ENCODE data around the gene RBM24. TPM values are rescaled to one million over a fixed set of nuclear protein-coding genes. Genes with fewer than 3 reads are reported as not detected.

The RBM24 gene
- total and polyA plus RNA-seq, 2 of the 13 experiments (the other 11 are each of a cell fraction or from before 2014, with no cell fraction given) = 1.5 to 14.2 TPM

GRCh38 chr6:17233531-17233930 lies 47.6 kb upstream of the RBM24 start:
- H3K4me2 ChIP-seq (ENCODE audit: low read depth, low read length) = no peak overlapping the region
- H3K27ac ChIP-seq (ENCODE audit: extremely low read length, insufficient read depth, low read length) = no peak overlapping the region
- 6% methylated on average over 2 of the region's 2 CpGs for WGBS (ENCODE audit: low lambda C conversion rate)
- no TSS peak for BruUV-seq (replicated peaks)
- FAIRE-seq (no peak), ATAC-seq (peak; percentile 81), DNase-seq (ENCODE audit: low spot score) (peak; percentile 12)
- POLR2A ChIA-PET = no interaction called here
- H3K4me3 ChIP-seq (replicated peaks in 1 of 3; ENCODE audit: insufficient read depth in 1 of 3, low read depth in 2 of 3, low read length in 3 of 3) = no peak overlapping the region
- no peaks in the 10 kb centered on the region for H3K9me3 ChIP-seq (ENCODE audit: low read length)
- no peaks in the 10 kb centered on the region for H4K20me1 ChIP-seq (ENCODE audit: insufficient read depth, low read length)
- CTCF ChIA-PET (ENCODE audit: low intra/inter-chr PET ratio, low total read pairs) = no interaction called here
- no peak overlapping the region for H2AFZ ChIP-seq (ENCODE audit: low read length)
- intact Hi-C loops (cut with micrococcal nuclease; ENCODE audit: unreplicated experiment) (no loop called here), in situ Hi-C loops (cut with HindIII; ENCODE audit: extremely low pct_ligation_motif_present, low pct_unique_long_range_greater_than_20kb) (no loop called here)
- 0 out of 5 replicates have a peak, but pooled peaks cover 0 to 4% of the 10 kb centered on the region in 2 experiments for H3K27me3 ChIP-seq (ENCODE audit: control insufficient read depth in 1 of 2, insufficient read depth in 2 of 2, low read length in 2 of 2)
- no peaks in the 10 kb centered on the region for H3K4me1 ChIP-seq (ENCODE audit: insufficient read depth, low read length)
- H3K9ac ChIP-seq (ENCODE audit: insufficient read depth, low read depth, low read length) = no peak overlapping the region
- no peaks in the 10 kb centered on the region for H3K36me3 ChIP-seq (replicated peaks in 1 of 2; ENCODE audit: control insufficient read depth in 1 of 2, insufficient read depth in 2 of 2, low read length in 2 of 2)
- TF ChIP-seq GABPA (IDR thresholded peaks at IDR 0.05; ENCODE audit: low read depth, low read length) (no peak), GABPA (CRISPR knock-in tag; IDR thresholded peaks at IDR 0.05; ENCODE audit: low read depth) (no peak), TFAP4 (IDR thresholded peaks at IDR 0.05; ENCODE audit: borderline replicate concordance, low read depth) (peak; percentile 55; the same call in 1 of the 2 replicates), ZNF263 (CRISPR knock-in tag; IDR thresholded peaks at IDR 0.05) (0 out of 2 replicates have a peak, but pooled peaks have one; percentile 26), MYC (CRISPR knock-in tag; IDR thresholded peaks at IDR 0.05; ENCODE audit: borderline replicate concordance) (0 out of 2 replicates have a peak, but pooled peaks have one; percentile 20), ZNF816 (CRISPR knock-in tag; IDR thresholded peaks at IDR 0.05; ENCODE audit: borderline replicate concordance) (no peak), NFE2 (CRISPR knock-in tag; IDR thresholded peaks at IDR 0.05) (peak; percentile 50; the same call in 1 of the 2 replicates), FOSL2 (CRISPR knock-in tag; IDR thresholded peaks at IDR 0.05) (peak; percentile 82), ZNF333 (CRISPR knock-in tag; IDR thresholded peaks at IDR 0.05; ENCODE audit: borderline replicate concordance) (peak; percentile 96)
- no peaks in the 10 kb centered on the region for H3K79me2 ChIP-seq (ENCODE audit: insufficient read depth, low read length)

- Histone ChIP-seq H3K36me3 (replicated peaks in 1 of 2; ENCODE audit: control insufficient read depth in 1 of 2, insufficient read depth in 2 of 2, low read length in 2 of 2) (no peaks in the 10 kb centered on the region), H3K9ac (ENCODE audit: insufficient read depth, low read depth, low read length) (no peak overlapping the region), H4K20me1 (ENCODE audit: insufficient read depth, low read length) (no peaks in the 10 kb centered on the region), H3K4me2 (ENCODE audit: low read depth, low read length) (no peak overlapping the region), H3K27me3 (ENCODE audit: control insufficient read depth in 1 of 2, insufficient read depth in 2 of 2, low read length in 2 of 2) (peaks cover 0 to 9% of the 10 kb centered on the region in 2 experiments; a peak in 1 of 5 replicates), H3K27ac (ENCODE audit: extremely low read length, insufficient read depth, low read length) (no peak overlapping the region), H2AFZ (ENCODE audit: low read length) (no peak overlapping the region), H3K4me1 (ENCODE audit: insufficient read depth, low read length) (no peaks in the 10 kb centered on the region), H3K4me3 (replicated peaks in 1 of 3; ENCODE audit: insufficient read depth in 1 of 3, low read depth in 2 of 3, low read length in 3 of 3) (no peak overlapping the region), H3K79me2 (ENCODE audit: insufficient read depth, low read length) (no peaks in the 10 kb centered on the region), H3K9me3 (ENCODE audit: low read length) (no peaks in the 10 kb centered on the region)
- intact Hi-C loops (cut with micrococcal nuclease; ENCODE audit: unreplicated experiment) (no loop called here), in situ Hi-C loops (cut with HindIII; ENCODE audit: extremely low pct_ligation_motif_present, low pct_unique_long_range_greater_than_20kb) (no loop called here)
- BruUV-seq (replicated peaks) = no TSS peak
- no peak for TF ChIP-seq REST (IDR thresholded peaks at IDR 0.05; ENCODE audit: borderline replicate concordance in 1 of 2, low read depth in 1 of 2, low read length in 2 of 2)
- TF ChIP-seq RBAK (CRISPR knock-in tag; IDR thresholded peaks at IDR 0.05) = no peak
- WGBS (ENCODE audit: low lambda C conversion rate) = 61% methylated on average over 2 of the region's 2 CpGs
- no peak for DNase-seq (ENCODE audit: low spot score)
- CTCF ChIA-PET (ENCODE audit: low intra/inter-chr PET ratio, low total read pairs) = no interaction called here
- no peak for ATAC-seq
- FAIRE-seq = no peak
- POLR2A ChIA-PET = no interaction called here
These were observed 43.9 kb upstream of the RBM24 start for GRCh38 chr6:17237246-17237645.

Data from HepG2 (cell line).